Measurements from ENCODE around the gene AHCYL1. TPM values are rescaled to one million over a fixed set of nuclear protein-coding genes. Genes with fewer than 3 reads are reported as not detected.
"Not testable (repeated sequence)": the region's sequence is repeated elsewhere in the genome, so short reads cannot be mapped to it uniquely, and the experiment has no call there.

AHCYL1 gene
- polyA plus RNA-seq (2014; cell fraction: cytosol; rRNA removed) = 28.0 and 30.8 TPM in 2 replicates
- 37.6 and 49.6 TPM in 2 replicates for polyA plus RNA-seq (2014; cell fraction: nucleus; rRNA removed)

DNA sequence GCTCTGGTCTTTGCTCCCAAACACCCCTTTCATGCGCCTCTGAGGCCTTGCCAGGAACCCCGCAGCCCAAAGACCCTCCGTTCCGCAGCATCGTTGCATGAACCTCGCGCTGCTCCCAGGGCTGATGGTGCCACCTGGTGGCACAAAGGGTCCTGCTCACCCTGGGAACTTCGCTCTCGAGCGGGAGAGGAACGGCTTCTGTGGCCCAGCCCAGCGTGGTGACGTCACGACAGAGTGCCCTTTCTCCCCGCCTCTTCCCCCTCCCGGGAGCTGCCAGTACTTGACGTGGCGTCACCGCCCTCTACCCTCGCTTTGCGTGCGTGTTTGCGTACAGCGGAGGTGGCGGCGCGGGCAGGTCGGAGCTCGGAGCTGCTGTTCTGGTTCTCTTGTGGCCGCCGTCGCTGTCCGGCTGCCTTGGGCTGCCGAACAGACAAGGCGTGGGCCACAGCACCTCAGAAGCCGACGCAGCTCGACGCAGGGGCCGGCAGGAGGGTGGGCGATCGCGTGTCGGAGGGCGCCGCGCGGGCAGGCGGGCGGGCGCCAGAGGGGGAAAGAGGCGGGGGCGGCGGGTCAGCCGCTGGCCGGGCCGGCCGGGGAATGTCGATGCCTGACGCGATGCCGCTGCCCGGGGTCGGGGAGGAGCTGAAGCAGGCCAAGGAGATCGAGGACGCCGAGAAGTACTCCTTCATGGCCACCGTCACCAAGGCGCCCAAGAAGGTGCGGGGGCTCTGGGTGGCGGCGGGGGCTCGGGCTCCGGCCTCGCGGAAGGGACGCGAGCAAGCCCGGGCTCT, at the start of gene AHCYL1:
TSS of gene AHCYL1 (plus strand) at position 310 of the 791 bp plus-strand sequence. CDS start at position 598, 288 bp downstream.
- peak; percentile 99 for DNase-seq (ENCODE audit: low spot score)

DNA sequence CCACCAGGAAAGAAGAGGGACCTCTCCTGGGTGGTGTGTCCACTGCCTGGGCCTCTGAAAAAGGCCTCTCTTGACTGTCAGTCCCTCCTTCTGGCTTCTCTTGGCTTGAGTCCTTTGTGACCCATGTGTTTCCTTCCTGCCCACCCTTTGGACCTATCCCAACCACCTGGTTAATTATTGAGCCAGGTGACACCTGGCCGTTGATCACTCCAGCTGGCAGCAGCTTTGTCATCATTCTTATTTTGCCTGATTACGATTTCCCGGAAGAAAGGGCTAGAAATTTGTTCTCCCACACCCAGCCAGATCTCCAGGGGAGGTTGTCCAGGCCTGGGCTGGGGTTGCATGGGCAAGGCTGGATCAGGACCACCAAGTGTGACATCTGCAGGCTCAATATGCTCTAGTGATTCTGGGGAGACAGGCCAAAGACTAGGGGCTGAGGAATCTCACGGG, 49.1 kb upstream of the AHCYL1 start:
- DNase-seq (ENCODE audit: low spot score) = no peak

- DNase-seq (ENCODE audit: low spot score) = no peak
Measured at GRCh38 chr1:109937738-109938137, 46.8 kb upstream of the AHCYL1 start.

DNA sequence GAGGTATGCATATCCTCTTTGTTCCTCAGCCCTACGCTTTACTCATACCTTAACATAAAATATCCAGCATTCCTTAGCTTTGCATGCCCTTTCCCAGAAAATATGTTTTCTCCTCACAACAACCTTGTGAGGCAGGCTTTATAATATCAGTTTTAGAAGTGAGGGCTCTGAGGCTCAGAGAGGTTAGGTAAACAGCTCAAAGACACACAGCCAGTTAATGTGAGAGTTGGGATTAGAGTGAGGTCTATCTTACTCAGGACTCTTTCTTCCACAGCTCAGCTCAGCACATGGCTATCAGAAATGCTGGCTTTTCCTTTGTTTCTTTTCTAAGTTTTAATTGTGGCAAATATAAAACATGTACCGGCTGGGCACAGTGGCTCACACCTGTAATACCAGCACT, 46.0 kb upstream of the AHCYL1 start:
- no peak for DNase-seq (ENCODE audit: low spot score)

- no peak for DNase-seq (ENCODE audit: low spot score)
Measured at GRCh38 chr1:109942434-109942833, 42.1 kb upstream of the AHCYL1 start.

DNA sequence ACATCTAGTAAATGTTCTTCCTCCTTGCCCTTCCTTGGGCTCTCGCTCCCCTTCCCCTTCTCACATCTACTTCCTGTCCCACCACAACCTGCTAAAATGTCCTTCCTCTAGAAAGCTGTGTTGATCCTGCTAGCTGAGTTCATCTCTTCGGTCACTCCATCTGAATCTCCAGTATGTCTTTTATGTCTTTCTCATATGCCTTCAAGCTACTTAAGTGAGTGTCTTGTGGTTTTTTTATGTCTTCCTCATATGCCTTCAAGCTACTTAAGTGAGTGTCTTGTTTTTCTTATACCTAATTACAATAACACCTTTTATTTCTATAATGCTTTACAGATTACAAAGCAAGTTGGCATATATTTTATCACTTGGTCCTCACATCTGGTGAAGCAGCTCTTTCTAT, 40.0 kb upstream of the AHCYL1 start:
- no peak for DNase-seq (ENCODE audit: low spot score)

DNA sequence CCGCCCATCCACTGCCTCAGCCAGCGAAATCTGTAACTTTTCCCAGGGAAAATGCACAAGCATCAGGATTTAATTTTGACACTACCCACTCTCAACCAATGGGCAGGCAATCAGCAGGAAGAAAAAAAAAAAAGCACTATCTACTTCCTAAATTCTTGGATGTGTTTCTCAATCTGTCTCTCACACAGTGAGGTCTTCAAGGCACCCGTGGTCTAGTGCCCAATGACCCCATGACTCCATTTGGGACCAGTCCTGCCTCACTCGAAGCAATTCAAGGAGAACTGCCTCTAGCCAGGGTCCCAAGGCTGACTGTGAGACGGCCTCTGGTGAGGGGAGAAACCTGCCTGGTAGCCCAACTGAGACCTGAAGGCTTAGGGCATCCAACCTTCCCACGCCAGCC, 38.1 kb upstream of the AHCYL1 start:
- DNase-seq (ENCODE audit: low spot score) = no peak

GRCh38 chr1:109947582-109948284, 36.8 kb upstream of the AHCYL1 start:
- DNase-seq (ENCODE audit: low spot score) = no peak

DNA sequence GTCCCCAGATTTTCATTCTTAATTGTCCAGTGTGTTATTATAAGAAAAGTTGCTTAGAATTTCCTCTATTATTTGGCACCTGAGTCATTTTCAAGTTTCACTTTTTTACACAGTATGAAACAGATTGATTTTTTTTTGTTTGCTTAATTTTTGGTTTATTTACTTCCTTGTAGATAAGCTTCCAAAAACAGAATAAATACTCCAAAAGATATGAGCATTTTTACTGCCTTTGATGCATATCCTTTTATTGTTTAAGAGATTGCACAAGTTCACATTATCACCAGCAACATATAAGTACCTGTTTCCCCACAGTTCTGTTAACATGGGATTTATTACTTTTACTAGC, 36.3 kb upstream of the AHCYL1 start:
- no peak for DNase-seq (ENCODE audit: low spot score)

GRCh38 chr1:109950038-109950437, 34.5 kb upstream of the AHCYL1 start:
- DNase-seq (ENCODE audit: low spot score) = no peak

GRCh38 chr1:109950509-109950908, 34.1 kb upstream of the AHCYL1 start:
- no peak for DNase-seq (ENCODE audit: low spot score)

- not testable (repeated sequence) for DNase-seq (ENCODE audit: low spot score)
Measured at GRCh38 chr1:109951501-109951900, 33.1 kb upstream of the AHCYL1 start.

GRCh38 chr1:109954041-109954512, 30.5 kb upstream of the AHCYL1 start:
- no peak for DNase-seq (ENCODE audit: low spot score)

GRCh38 chr1:109959632-109959973, 25.0 kb upstream of the AHCYL1 start:
- DNase-seq (ENCODE audit: low spot score) = no peak

DNA sequence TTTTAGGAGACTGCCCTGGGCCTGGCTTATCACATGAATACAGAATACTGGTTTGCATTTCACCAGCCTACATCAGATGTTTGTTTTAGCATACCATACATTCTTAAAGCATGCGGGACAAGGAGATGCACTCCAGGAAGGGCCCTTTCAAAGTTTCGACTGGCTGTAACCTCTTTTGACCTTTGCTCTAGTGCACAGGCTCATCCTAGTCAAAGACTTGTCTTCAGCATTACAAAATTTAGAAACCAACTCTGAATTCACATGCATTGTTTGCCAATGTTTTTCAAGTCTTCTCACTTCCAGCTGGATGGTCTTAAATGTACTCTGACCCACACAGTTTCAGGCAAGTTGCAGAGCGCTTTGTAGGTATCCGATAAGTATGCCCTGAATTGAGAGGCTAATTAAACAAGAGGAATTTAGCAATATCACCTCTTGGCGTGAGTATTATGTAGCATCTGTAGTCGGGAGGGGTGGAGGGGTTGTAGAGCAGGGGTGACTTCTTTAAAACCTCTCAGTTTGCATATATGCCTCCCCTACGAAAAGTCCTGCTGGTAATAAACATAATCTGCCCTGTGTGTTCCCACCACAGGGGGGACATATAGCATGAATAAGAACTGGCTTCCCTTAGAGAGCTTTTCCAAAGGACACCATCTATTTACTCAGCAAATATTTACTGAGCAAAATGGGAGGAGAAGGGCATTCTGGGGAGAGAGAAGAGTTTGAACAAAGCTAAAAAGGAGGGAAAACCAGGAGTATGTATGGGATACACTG, 24.4 kb upstream of the AHCYL1 start:
- DNase-seq (ENCODE audit: low spot score) = no peak

DNA sequence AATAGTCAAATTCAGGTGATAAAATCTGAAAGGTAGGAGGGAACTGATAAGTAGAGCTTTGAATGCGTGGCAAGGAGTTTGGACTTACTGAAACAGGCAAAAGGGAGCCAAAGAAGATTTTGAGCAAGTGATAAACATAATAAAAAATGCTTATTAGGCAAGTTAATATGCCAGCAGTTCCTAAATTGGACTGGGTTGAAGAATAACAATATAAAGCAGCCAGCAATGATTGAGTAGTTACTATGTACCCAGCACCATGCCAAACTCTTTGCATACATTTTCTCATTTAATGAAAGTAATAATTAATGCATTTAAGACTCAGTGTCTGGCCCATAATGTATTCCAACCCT, 23.8 kb upstream of the AHCYL1 start:
- no peak for DNase-seq (ENCODE audit: low spot score)

DNA sequence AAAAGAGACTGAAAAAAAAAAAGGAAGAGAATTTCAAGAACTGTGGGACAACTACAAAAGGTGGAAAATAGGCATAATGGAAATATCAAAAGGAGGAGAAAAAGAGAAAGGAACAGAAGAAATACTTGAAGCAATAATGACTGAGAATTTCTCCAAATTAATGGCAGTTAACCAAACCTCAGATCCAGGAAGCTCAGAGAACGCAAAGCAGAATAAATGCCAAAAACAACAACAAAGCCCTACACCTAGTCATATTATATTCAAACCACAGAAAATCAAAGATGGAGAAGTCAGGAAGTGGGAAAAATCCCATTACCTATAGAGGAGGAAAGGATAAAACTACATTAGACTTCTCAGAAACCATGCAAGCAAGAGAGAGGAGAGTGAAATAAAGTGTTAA, 20.7 kb upstream of the AHCYL1 start:
- DNase-seq (ENCODE audit: low spot score) = no peak

DNA sequence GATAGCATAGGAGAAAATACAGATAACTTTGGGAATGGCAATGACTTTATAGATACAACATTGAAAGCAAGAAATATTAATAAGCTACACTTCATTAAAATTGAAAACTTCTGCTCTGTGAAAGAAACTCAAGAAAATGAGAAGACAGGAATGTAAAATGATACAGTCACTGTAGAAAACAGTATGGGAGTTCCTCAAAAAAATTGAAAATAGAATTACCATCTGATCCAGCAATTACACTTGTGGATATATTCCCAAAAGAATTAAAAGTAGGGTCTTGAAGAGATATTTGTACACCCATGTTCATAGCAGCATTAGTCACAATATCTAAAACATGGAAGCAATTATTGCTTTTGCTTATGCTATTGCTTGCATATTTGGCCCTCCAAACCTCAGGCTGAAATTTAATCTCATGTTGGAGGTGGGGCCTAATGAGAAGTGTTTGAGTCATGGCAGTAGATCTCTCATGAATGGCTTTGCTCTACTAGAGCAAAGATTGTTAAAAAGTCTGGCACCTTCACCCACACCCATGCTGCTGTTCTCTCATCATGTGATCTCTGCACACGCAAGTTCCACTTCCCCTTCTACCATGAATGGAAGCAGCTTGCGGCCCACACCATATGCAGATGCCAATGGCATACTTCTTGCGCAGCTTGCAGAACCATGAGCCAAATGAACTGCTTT, 15.3 kb upstream of the AHCYL1 start:
- DNase-seq (ENCODE audit: low spot score) = no peak

DNA sequence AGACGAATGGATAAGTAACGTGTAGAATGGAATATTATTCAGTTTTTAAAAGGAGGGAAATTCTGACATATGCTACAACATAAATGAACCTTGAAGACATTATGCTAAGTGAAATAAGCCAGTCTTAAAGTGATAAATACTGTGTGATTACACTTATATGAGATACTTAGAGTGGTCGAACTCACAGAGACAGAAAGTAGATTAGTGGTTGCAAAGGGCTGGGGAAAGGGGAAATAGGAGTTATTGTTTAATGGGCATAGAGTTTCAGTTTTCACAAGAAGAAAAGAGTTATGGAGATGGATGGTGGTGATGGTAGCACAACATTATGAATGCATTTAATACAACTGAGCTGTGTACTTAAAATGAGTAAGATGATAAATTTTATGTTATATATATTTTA, 14.7 kb upstream of the AHCYL1 start:
- DNase-seq (ENCODE audit: low spot score) = no peak

DNA sequence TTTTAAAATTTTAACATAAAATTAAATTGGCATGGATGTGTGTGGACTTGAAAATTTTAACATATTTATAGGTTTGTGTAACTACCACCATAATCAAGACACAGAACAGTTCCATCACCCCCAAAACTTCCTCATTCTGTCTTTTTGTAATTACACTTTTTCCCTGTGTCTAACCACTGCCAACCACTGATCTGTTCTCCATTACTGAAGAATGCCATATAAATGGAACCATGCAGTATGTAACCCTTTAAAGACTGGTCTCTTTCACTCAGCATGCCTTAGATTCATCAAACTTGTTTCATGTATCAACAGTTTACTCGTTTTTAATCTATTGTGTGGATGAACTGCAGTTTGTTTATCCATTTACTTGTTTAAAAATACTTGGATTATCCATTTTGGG, 13.0 kb upstream of the AHCYL1 start:
- DNase-seq (ENCODE audit: low spot score) = no peak

DNA sequence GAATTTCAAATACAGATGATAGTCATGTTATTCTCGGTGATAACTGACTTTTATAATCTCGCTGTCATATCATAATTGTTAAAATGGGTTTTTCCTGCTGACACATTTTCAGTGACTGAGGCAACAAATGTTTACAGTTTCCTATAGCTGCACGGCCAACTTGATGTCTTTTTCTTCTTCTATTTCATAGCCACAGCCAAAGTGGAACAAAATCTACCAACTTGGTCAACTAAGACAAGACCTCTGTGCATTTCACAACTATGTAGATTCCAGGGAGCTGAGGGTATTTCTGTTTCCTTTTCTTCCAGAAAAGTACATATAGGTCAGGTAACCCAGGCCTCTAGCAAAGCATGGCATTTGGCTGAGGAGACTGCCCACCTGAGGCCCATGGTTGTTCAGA, 10.4 kb upstream of the AHCYL1 start:
- DNase-seq (ENCODE audit: low spot score) = no peak

DNA sequence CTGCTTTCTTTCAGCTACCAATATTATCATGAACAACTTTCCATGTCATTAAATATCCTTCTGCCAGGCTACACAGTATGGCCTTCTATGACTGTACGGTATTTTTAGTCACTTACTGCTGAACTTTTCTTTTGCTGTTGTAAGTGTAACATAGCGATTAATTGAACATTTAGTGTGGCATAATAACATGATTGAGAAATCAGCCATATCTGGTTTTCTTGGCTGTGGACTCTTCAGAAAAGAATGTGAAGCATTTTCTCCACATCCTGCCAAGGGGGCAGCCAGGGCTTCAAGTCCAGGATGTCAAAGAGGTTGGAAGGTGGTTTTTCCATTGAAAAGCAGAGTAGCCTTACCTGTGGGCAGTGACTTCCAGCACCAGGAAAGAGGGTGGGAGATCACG, 8.8 kb upstream of the AHCYL1 start:
- no peak for DNase-seq (ENCODE audit: low spot score)

All from SK-N-DZ (cell line).